B cell (primary cell): Measurements from ENCODE around the gene RIN3. TPM values are rescaled to one million over a fixed set of nuclear protein-coding genes. Genes with fewer than 3 reads are reported as not detected.

Experiments
- ATAC-seq: fragments of 200-7000 bp; cut with Tn5 transposase; one replicate; pipeline ENCODE4 v1.10.0; 2021; ENCODE audit warnings: low read depth, mild to moderate bottlenecking, moderate number of reproducible peaks, moderate library complexity
- CTCF ChIA-PET: fragments of 350-600 bp; sonication (Branson Sonifier 250); formaldehyde crosslinking; loops from one replicate; lab custom pipeline; 2021; ENCODE audit warnings: antibody characterized with exemption, inconsistent platforms; lab: Charles Lee
- POLR2A ChIA-PET: fragments of 350-600 bp; sonication (Branson Sonifier 250); formaldehyde crosslinking; loops from one replicate; lab custom pipeline; 2021; ENCODE audit warnings: antibody characterized with exemption; lab: Charles Lee
- DNase-seq: peaks from one replicate; pipeline ENCODE4 v3.0.0; 2013
- H2AFZ ChIP-seq: 2 replicates; pipeline ENCODE4 v1.6.1; 2012; ENCODE audit warnings: mild to moderate bottlenecking, low read depth, low read length; ENCODE audit not compliant: insufficient read depth, poor library complexity, severe bottlenecking
- H3K27ac ChIP-seq, 2 donors: 1 replicate in 1 of 2; 2 replicates in 1 of 2; pipeline ENCODE4 v1.5.1; 2012 to 2013; ENCODE audit warnings: low read length in 2 of 2, mild to moderate bottlenecking in 2 of 2, moderate library complexity in 1 of 2
- H3K27me3 ChIP-seq, 4 experiments: fragments of 200-600 bp in 1 of 4; sonication (generic) in 1 of 4; replicated peaks in 1 of 4; 1 replicate in 2 of 4; 2 replicates in 2 of 4; pipeline versions ENCODE4 v1.6.1 to v1.7.0; 2013 to 2016; ENCODE audit warnings: low read length in 3 of 4, mild to moderate bottlenecking in 2 of 4, mixed read lengths in 1 of 4, moderate library complexity in 1 of 4; ENCODE audit not compliant: insufficient read depth in 4 of 4, control insufficient read depth in 3 of 4; ENCODE audit errors: control extremely low read depth in 1 of 4
- H3K36me3 ChIP-seq, 2 experiments: replicated peaks in 1 of 2; 1 replicate in 1 of 2; 2 replicates in 1 of 2; pipeline versions ENCODE4 v1.6.1 to v1.7.1; 2013; ENCODE audit warnings: low read length in 1 of 2; ENCODE audit not compliant: insufficient read depth in 2 of 2, control insufficient read depth in 1 of 2; ENCODE audit errors: control extremely low read depth in 1 of 2, extremely low read depth in 1 of 2
- H3K4me1 ChIP-seq, 2 donors: fragments of 200-600 bp in 1 of 2; sonication (generic) in 1 of 2; 1 replicate in 1 of 2; 2 replicates in 1 of 2; pipeline versions ENCODE4 v1.5.1 to v1.6.1; 2013 to 2017; ENCODE audit warnings: low read length in 2 of 2; ENCODE audit not compliant: control insufficient read depth in 2 of 2, insufficient read depth in 2 of 2
- H3K4me2 ChIP-seq: replicated peaks from 2 replicates; pipeline ENCODE3; 2012; ENCODE audit warnings: mild to moderate bottlenecking, low read depth, low read length; ENCODE audit not compliant: poor library complexity, severe bottlenecking
- H3K4me3 ChIP-seq, 5 experiments: fragments of 200-600 bp in 1 of 5; sonication (generic) in 1 of 5; 1 replicate in 3 of 5; 2 replicates in 2 of 5; pipeline versions ENCODE4 v1.5.1 to v1.7.0; 2011 to 2016; ENCODE audit warnings: low read length in 4 of 5, mild to moderate bottlenecking in 4 of 5, low read depth in 2 of 5, control low read depth in 1 of 5, moderate library complexity in 1 of 5; ENCODE audit not compliant: insufficient read depth in 1 of 5; ENCODE audit errors: control extremely low read depth in 1 of 5, extremely low read depth in 1 of 5
- H3K79me2 ChIP-seq: fragments of 200-600 bp; sonication (generic); one replicate; pipeline ENCODE4 v1.6.0; 2016; ENCODE audit warnings: low read length; ENCODE audit not compliant: control insufficient read depth, insufficient read depth
- H3K9ac ChIP-seq: fragments of 200-600 bp; sonication (generic); 2 replicates; pipeline ENCODE4 v1.6.1; 2017; ENCODE audit warnings: mild to moderate bottlenecking, low read length, moderate library complexity
- H3K9me3 ChIP-seq, 3 donors: one replicate each; pipeline versions ENCODE4 v1.6.1 to v1.7.1; 2013; ENCODE audit warnings: low read length in 2 of 3; ENCODE audit not compliant: control insufficient read depth in 2 of 3, insufficient read depth in 1 of 3; ENCODE audit errors: control extremely low read depth in 1 of 3
- H4K20me1 ChIP-seq: 2 replicates; pipeline ENCODE4 v1.6.0; 2012; ENCODE audit warnings: mild to moderate bottlenecking, low read length; ENCODE audit not compliant: insufficient read depth, control insufficient read depth, poor library complexity, severe bottlenecking
- H3K27ac Mint-ChIP-seq: one replicate; pipeline ENCODE4 v1.8.0; 2021; ENCODE audit warnings: mixed read lengths
- H3K27me3 Mint-ChIP-seq: one replicate; pipeline ENCODE4 v1.8.0; 2021; ENCODE audit warnings: mixed read lengths
- H3K4me1 Mint-ChIP-seq: one replicate; pipeline ENCODE4 v1.8.0; 2021; ENCODE audit warnings: mixed read lengths
- H3K4me3 Mint-ChIP-seq: one replicate; pipeline ENCODE4 v1.8.0; 2021; ENCODE audit warnings: mixed read lengths
- H3K9me3 Mint-ChIP-seq: one replicate; pipeline ENCODE4 v1.8.0; 2022; ENCODE audit warnings: mixed read lengths; ENCODE audit not compliant: insufficient read depth
- CTCF ChIP-seq: fragments of 200-600 bp; IDR thresholded peaks from one replicate; pipeline ENCODE4 v1.8.0; 2022; ENCODE audit warnings: antibody characterized with exemption, mild to moderate bottlenecking
- EZH2 ChIP-seq: IDR thresholded peaks from 2 replicates; pipeline ENCODE4 v1.6.1; 2012; ENCODE audit warnings: borderline replicate concordance, low read depth, mild to moderate bottlenecking, moderate library complexity, low read length; ENCODE audit not compliant: insufficient read depth, poor library complexity, severe bottlenecking
- WGBS: methylation state at CpG from one replicate; pipeline ENCODE4 v1.1.5; 2013; ENCODE audit warnings: missing lambda C conversion rate; ENCODE audit not compliant: insufficient coverage; 5-methylcytosine and 5-hydroxymethylcytosine counted together
- intact Hi-C: fragments of 100-400 bp; cut with micrococcal nuclease; formaldehyde crosslinking; loops from one replicate; pipeline ENCODE4 v1.10.0; 2022
- polyA plus RNA-seq: library from polyadenylated mRNA; depleted of rRNA; stranded (reverse); fragments of >200 nt; gene quantifications from 2 replicates; pipeline ENCODE4 v1.2.3, GENCODE V29; 2012
- total RNA-seq, 2 donors: library from RNA; stranded (reverse); fragments of 120-200 nt in 1 of 2; gene quantifications; 1 replicate in 1 of 2; 2 replicates in 1 of 2; pipeline versions ENCODE4 v1.2.3 to v1.2.4, GENCODE V29; 2013 to 2022

RIN3 gene
- total and polyA plus RNA-seq, 2 donors (not counting 1 experiment from before 2014, with no cell fraction given): 62.1 to 123 TPM

- TF ChIP-seq CTCF (no peak), EZH2 (no peak)
- ATAC-seq: no peak
- ChIA-PET POLR2A (no interaction called here), CTCF (interaction anchor here (0.9 kb wide), 1 partner anchor 28 kb away, joined by 3 read pairs; no protein-coding TSS in a partner anchor)
- Mint-ChIP-seq H3K9me3 (no peaks in the 10 kb centered on the region), H3K27me3 (no peaks in the 10 kb centered on the region), H3K4me3 (no peak overlapping the region), H3K4me1 (peaks cover 14% of the 10 kb centered on the region), H3K27ac (no peak overlapping the region)
- Histone ChIP-seq H3K9me3 (peaks cover 0 to 11% (median 5%) of the 10 kb centered on the region in 3 donors), H3K4me1 (peaks cover 1 to 4% of the 10 kb centered on the region in 2 donors), H3K27ac (no peak overlapping the region), H3K4me2 (no peak overlapping the region), H3K27me3 (no peaks in the 10 kb centered on the region), H2AFZ (no peak overlapping the region), H3K36me3 (peaks cover 0 to 31% of the 10 kb centered on the region in 2 experiments), H3K79me2 (peaks cover 3% of the 10 kb centered on the region), H3K4me3 (no peak overlapping the region), H3K9ac (no peak overlapping the region), H4K20me1 (no peaks in the 10 kb centered on the region)
- WGBS: 97% methylated on average over 9 of the region's 10 CpGs
- DNase-seq: no peak
- intact Hi-C loops: no loop called here
Observed at GRCh38 chr14:92641306-92641705, 127.7 kb downstream of the RIN3 start.

- no peak overlapping the region for H3K27ac Mint-ChIP-seq
- DNase-seq (no peak), ATAC-seq (no peak)
- ChIA-PET CTCF (interaction anchor here (0.9 to 1.6 kb wide), 2 partner anchors 31 to 36 kb away, joined by 3 to 6 read pairs; no protein-coding TSS in a partner anchor), POLR2A (interaction anchor here (0.6 to 0.7 kb wide), 3 partner anchors 28 to 46 kb away, joined by 3 to 4 read pairs (median 3); no protein-coding TSS in a partner anchor)
- no peaks in the 10 kb centered on the region for H3K27me3 Mint-ChIP-seq
- H2AFZ ChIP-seq: no peak overlapping the region
- H3K4me2 ChIP-seq: no peak overlapping the region
- H3K79me2 ChIP-seq: peaks cover 3% of the 10 kb centered on the region
- no peak overlapping the region for H3K27ac ChIP-seq
- 76% methylated on average over 7 of the region's 9 CpGs for WGBS
- intact Hi-C loops: no loop called here
- H3K36me3 ChIP-seq: peaks cover 0 to 28% of the 10 kb centered on the region in 2 experiments
- TF ChIP-seq CTCF: no peak
- TF ChIP-seq EZH2: no peak
- no peaks in the 10 kb centered on the region for H3K9me3 Mint-ChIP-seq
- no peaks in the 10 kb centered on the region for H3K27me3 ChIP-seq
- peaks cover 0 to 11% (median 5%) of the 10 kb centered on the region in 3 donors for H3K9me3 ChIP-seq
- no peak overlapping the region for H3K9ac ChIP-seq
- no peak overlapping the region for H3K4me3 ChIP-seq
- H4K20me1 ChIP-seq: no peaks in the 10 kb centered on the region
- H3K4me1 Mint-ChIP-seq: peaks cover 36% of the 10 kb centered on the region
- H3K4me3 Mint-ChIP-seq: no peak overlapping the region
- H3K4me1 ChIP-seq: peaks cover 17 to 32% of the 10 kb centered on the region in 2 donors
Observed at GRCh38 chr14:92644171-92644969, 130.8 kb downstream of the RIN3 start.
